Trophoblast cell (in vitro differentiated cells and primary cell): ENCODE results near the gene HNRNPC.
"Not testable (repeated sequence)": the region's sequence is repeated elsewhere in the genome, so short reads cannot be mapped to it uniquely, and the experiment has no call there.

Experiments used
- DNase-seq, 2 donors: peaks; one replicate each; pipeline ENCODE4 v3.0.0-alpha.2; 2016
- H2AFZ ChIP-seq: 2 replicates; pipeline ENCODE4 v1.6.1; 2013; ENCODE audit warnings: low read length, moderate library complexity, mild to moderate bottlenecking; ENCODE audit not compliant: insufficient read depth, poor library complexity
- H2AK5ac ChIP-seq: 2 replicates; pipeline ENCODE4 v1.6.1; 2013; ENCODE audit warnings: mild to moderate bottlenecking, low read length
- H2BK120ac ChIP-seq: 2 replicates; pipeline ENCODE4 v1.6.1; 2013; ENCODE audit warnings: low read length, mild to moderate bottlenecking, moderate library complexity; ENCODE audit not compliant: insufficient read depth, poor library complexity
- H2BK12ac ChIP-seq: 2 replicates; pipeline ENCODE4 v1.6.1; 2013; ENCODE audit warnings: mild to moderate bottlenecking, low read length, moderate library complexity
- H2BK5ac ChIP-seq: 2 replicates; pipeline ENCODE4 v1.6.1; 2013; ENCODE audit warnings: low read length, low read depth, moderate library complexity, mild to moderate bottlenecking; ENCODE audit not compliant: poor library complexity
- H3K14ac ChIP-seq: 2 replicates; pipeline ENCODE4 v1.6.1; 2013; ENCODE audit warnings: mild to moderate bottlenecking, low read length
- H3K18ac ChIP-seq: 2 replicates; pipeline ENCODE4 v1.6.1; 2013; ENCODE audit warnings: mild to moderate bottlenecking, low read length
- H3K23ac ChIP-seq: 2 replicates; pipeline ENCODE4 v1.6.1; 2013; ENCODE audit warnings: low read length
- H3K27ac ChIP-seq: 2 replicates; pipeline ENCODE4 v1.5.1; 2013; ENCODE audit warnings: low read depth, mild to moderate bottlenecking, inconsistent platforms, low read length, moderate library complexity
- H3K27me3 ChIP-seq: 2 replicates; pipeline ENCODE4 v1.6.1; 2013; ENCODE audit warnings: inconsistent platforms, mild to moderate bottlenecking, low read length, moderate library complexity; ENCODE audit not compliant: insufficient read depth
- H3K36me3 ChIP-seq, 2 experiments: 1 replicate in 1 of 2; 2 replicates in 1 of 2; pipeline ENCODE4 v1.6.1; 2013; ENCODE audit warnings: low read length in 2 of 2, mild to moderate bottlenecking in 2 of 2, moderate library complexity in 1 of 2; ENCODE audit not compliant: insufficient read depth in 2 of 2, control insufficient read depth in 1 of 2
- H3K4ac ChIP-seq: 2 replicates; pipeline ENCODE4 v1.6.1; 2013; ENCODE audit warnings: low read depth, mild to moderate bottlenecking, low read length, moderate library complexity
- H3K4me1 ChIP-seq, 2 experiments: 1 replicate in 1 of 2; 2 replicates in 1 of 2; pipeline ENCODE4 v1.6.1; 2013; ENCODE audit warnings: low read length in 2 of 2, mild to moderate bottlenecking in 2 of 2, moderate library complexity in 1 of 2; ENCODE audit not compliant: insufficient read depth in 2 of 2, control insufficient read depth in 1 of 2
- H3K4me2 ChIP-seq: 2 replicates; pipeline ENCODE4 v1.6.1; 2013; ENCODE audit warnings: inconsistent platforms, mild to moderate bottlenecking, low read length, moderate library complexity
- H3K4me3 ChIP-seq: 2 replicates; pipeline ENCODE4 v1.5.1; 2013; ENCODE audit warnings: mild to moderate bottlenecking, low read depth, low read length, inconsistent platforms
- H3K79me1 ChIP-seq: one replicate; pipeline ENCODE4 v1.6.1; 2013; ENCODE audit warnings: low read length
- H3K79me2 ChIP-seq: 2 replicates; pipeline ENCODE4 v1.6.1; 2013; ENCODE audit warnings: low read length, mild to moderate bottlenecking; ENCODE audit not compliant: control insufficient read depth, insufficient read depth, poor library complexity
- H3K9ac ChIP-seq: 2 replicates; pipeline ENCODE4 v1.6.1; 2013; ENCODE audit warnings: mild to moderate bottlenecking, low read length
- H3K9me3 ChIP-seq: 2 replicates; pipeline ENCODE4 v1.6.1; 2013; ENCODE audit warnings: low read depth, mild to moderate bottlenecking, control low read depth, inconsistent platforms, low read length; ENCODE audit not compliant: insufficient read depth
- H4K12ac ChIP-seq: 2 replicates; pipeline ENCODE4 v1.6.1; 2013; ENCODE audit warnings: low read depth, mild to moderate bottlenecking, low read length, moderate library complexity
- H4K8ac ChIP-seq: 2 replicates; pipeline ENCODE4 v1.6.1; 2013; ENCODE audit warnings: low read depth, mild to moderate bottlenecking, low read length, moderate library complexity
- H4K91ac ChIP-seq: one replicate; pipeline ENCODE4 v1.6.1; 2013; ENCODE audit warnings: low read depth, mild to moderate bottlenecking, low read length, moderate library complexity
- WGBS: extraction: QIAGEN DNeasy Blood & Tissue Kit; methylation state at CpG from one replicate; pipeline ENCODE4 v1.1.7; 2013; ENCODE audit warnings: missing lambda C conversion rate; ENCODE audit not compliant: insufficient read length, insufficient coverage; ENCODE audit errors: extremely low coverage; 5-methylcytosine and 5-hydroxymethylcytosine counted together

The HNRNPC gene

GRCh38 chr14:21169573-21169972 is 99.7 kb downstream of the HNRNPC start:
- no peaks in the 10 kb centered on the region for H3K36me3 ChIP-seq
- no peak overlapping the region for H3K4ac ChIP-seq
- H2BK12ac ChIP-seq, result no peak overlapping the region
- no peak overlapping the region for H4K8ac ChIP-seq
- DNase-seq, result no peak
- H3K18ac ChIP-seq, result no peak overlapping the region
- no peak overlapping the region for H4K91ac ChIP-seq
- H3K9ac ChIP-seq, result no peak overlapping the region
- no peaks in the 10 kb centered on the region for H3K27me3 ChIP-seq
- H3K4me2 ChIP-seq, result no peak overlapping the region
- no peak overlapping the region for H3K27ac ChIP-seq
- no peak overlapping the region for H2AFZ ChIP-seq
- no peaks in the 10 kb centered on the region for H3K4me1 ChIP-seq
- no peaks in the 10 kb centered on the region for H3K79me2 ChIP-seq
- H3K23ac ChIP-seq, result no peak overlapping the region
- peak overlapping the region; percentile 21 for H3K4me3 ChIP-seq
- H3K79me1 ChIP-seq, result no peaks in the 10 kb centered on the region
- H3K9me3 ChIP-seq, result peaks cover 4% of the 10 kb centered on the region
- no CpG with 5 or more reads among the region's 4 CpGs for WGBS
- H2BK120ac ChIP-seq, result no peak overlapping the region
- H4K12ac ChIP-seq, result no peak overlapping the region
- H2AK5ac ChIP-seq, result no peak overlapping the region
- no peak overlapping the region for H3K14ac ChIP-seq
- H2BK5ac ChIP-seq, result no peak overlapping the region

GRCh38 chr14:21168055-21168454 is 101.2 kb downstream of the HNRNPC start:
- H3K9me3 ChIP-seq, result peaks cover 4% of the 10 kb centered on the region
- H3K9ac ChIP-seq, result no peak overlapping the region
- no peak overlapping the region for H4K12ac ChIP-seq
- no CpG with 5 or more reads among the region's 8 CpGs for WGBS
- no peak overlapping the region for H2AFZ ChIP-seq
- H3K27me3 ChIP-seq, result no peaks in the 10 kb centered on the region
- H3K79me1 ChIP-seq, result no peaks in the 10 kb centered on the region
- no peak overlapping the region for H3K4me3 ChIP-seq
- H2BK5ac ChIP-seq, result no peak overlapping the region
- no peak overlapping the region for H3K4me2 ChIP-seq
- H3K4ac ChIP-seq, result no peak overlapping the region
- no peak overlapping the region for H3K27ac ChIP-seq
- H2AK5ac ChIP-seq, result no peak overlapping the region
- H3K4me1 ChIP-seq, result peaks cover 0 to 3% of the 10 kb centered on the region in 2 experiments
- H3K18ac ChIP-seq, result no peak overlapping the region
- H3K36me3 ChIP-seq, result no peaks in the 10 kb centered on the region
- H4K91ac ChIP-seq, result no peak overlapping the region
- H4K8ac ChIP-seq, result no peak overlapping the region
- H2BK120ac ChIP-seq, result no peak overlapping the region
- H3K79me2 ChIP-seq, result no peaks in the 10 kb centered on the region
- no peak overlapping the region for H2BK12ac ChIP-seq
- no peak for DNase-seq
- no peak overlapping the region for H3K14ac ChIP-seq
- no peak overlapping the region for H3K23ac ChIP-seq

GRCh38 chr14:21165670-21166069 is 103.6 kb downstream of the HNRNPC start:
- no CpG with 5 or more reads among the region's 1 CpG for WGBS
- H2AK5ac ChIP-seq, H2BK12ac ChIP-seq, H3K79me1 ChIP-seq, H4K91ac ChIP-seq, DNase-seq, H3K27me3 ChIP-seq, H3K79me2 ChIP-seq, H3K4ac ChIP-seq, H2AFZ ChIP-seq, H3K9me3 ChIP-seq, H3K4me2 ChIP-seq, H3K27ac ChIP-seq, H4K8ac ChIP-seq, H3K18ac ChIP-seq, H3K14ac ChIP-seq, H2BK120ac ChIP-seq, H3K36me3 ChIP-seq, H2BK5ac ChIP-seq, H3K23ac ChIP-seq, H3K4me3 ChIP-seq, H3K9ac ChIP-seq, H3K4me1 ChIP-seq, H4K12ac ChIP-seq: not testable (repeated sequence)

GRCh38 chr14:21165002-21165605 is 104.1 kb downstream of the HNRNPC start:
- H3K4me1 ChIP-seq, H3K79me2 ChIP-seq, H2BK120ac ChIP-seq, H4K91ac ChIP-seq, H4K12ac ChIP-seq, H3K23ac ChIP-seq, H3K9me3 ChIP-seq, H3K27ac ChIP-seq, H2AK5ac ChIP-seq, H3K4me2 ChIP-seq, H3K18ac ChIP-seq, H3K36me3 ChIP-seq, DNase-seq, H3K27me3 ChIP-seq, H3K79me1 ChIP-seq, H3K14ac ChIP-seq, H3K9ac ChIP-seq, H2BK12ac ChIP-seq, H3K4ac ChIP-seq, H2BK5ac ChIP-seq, H4K8ac ChIP-seq, H2AFZ ChIP-seq, H3K4me3 ChIP-seq: not testable (repeated sequence)
- WGBS, result no CpG with 5 or more reads among the region's 7 CpGs
